GM19023 (cell line): ENCODE data around the gene SYAP1.
"Not testable (repeated sequence)": the region's sequence is repeated elsewhere in the genome, so short reads cannot be mapped to it uniquely, and the experiment has no call there.

Experiments
- ATAC-seq: cut with Tn5 transposase; IDR thresholded peaks from one replicate; pipeline ENCODE4 v1.9.1; 2021; ENCODE audit warnings: mild to moderate bottlenecking, moderate library complexity; ENCODE audit not compliant: unreplicated experiment

Gene SYAP1

GRCh38 chrX:16719334-16720084 lies at the start of gene SYAP1:
Gene SYAP1 (plus strand): TSS chrX:16719612. CDS start chrX:16719725, 113 bp downstream.
- ATAC-seq = peak; percentile 99

- no peak for ATAC-seq
Observed at GRCh38 chrX:16671005-16671404, 48.4 kb upstream of the SYAP1 start.

GRCh38 chrX:16678689-16679088 lies 40.7 kb upstream of the SYAP1 start:
- no peak for ATAC-seq

- ATAC-seq = no peak
Observed at GRCh38 chrX:16683007-16683664, 36.3 kb upstream of the SYAP1 start.

- ATAC-seq = no peak
Observed at GRCh38 chrX:16687514-16687913, 31.9 kb upstream of the SYAP1 start.

GRCh38 chrX:16695079-16695676 lies 24.2 kb upstream of the SYAP1 start:
- peak; percentile 87 for ATAC-seq

- no peak for ATAC-seq
Observed at GRCh38 chrX:16696956-16697355, 22.5 kb upstream of the SYAP1 start.

- ATAC-seq = no peak
Observed at GRCh38 chrX:16699389-16699788, 20.0 kb upstream of the SYAP1 start.

GRCh38 chrX:16700734-16701133 lies 18.7 kb upstream of the SYAP1 start:
- ATAC-seq = no peak

- no peak for ATAC-seq
Observed at GRCh38 chrX:16702700-16703599, 16.5 kb upstream of the SYAP1 start.

GRCh38 chrX:16705370-16705769 lies 14.0 kb upstream of the SYAP1 start:
- ATAC-seq = no peak

- ATAC-seq = no peak
Observed at GRCh38 chrX:16708016-16708415, 11.4 kb upstream of the SYAP1 start.

- ATAC-seq = no peak
Observed at GRCh38 chrX:16711219-16711811, 8.1 kb upstream of the SYAP1 start.

- peak; percentile 36 for ATAC-seq
Observed at GRCh38 chrX:16711893-16712547, 7.4 kb upstream of the SYAP1 start.

- peak; percentile 80 for ATAC-seq
Observed at GRCh38 chrX:16712548-16713155, 6.8 kb upstream of the SYAP1 start, which contains the start of gene CTPS2. Gene CTPS2 (minus strand): TSS chrX:16712669. CDS start chrX:16702902, 9,767 bp downstream.

- no peak for ATAC-seq
Observed at GRCh38 chrX:16714504-16714903, 4.9 kb upstream of the SYAP1 start.

GRCh38 chrX:16715638-16716037 lies 3.8 kb upstream of the SYAP1 start:
- not testable (repeated sequence) for ATAC-seq

GRCh38 chrX:16716451-16716850 lies 3.0 kb upstream of the SYAP1 start:
- ATAC-seq = not testable (repeated sequence)

- ATAC-seq = peak; percentile 36
Observed at GRCh38 chrX:16718824-16719333, 533 bp upstream of the SYAP1 start.
